ENCODE results near the gene YKT6. TPM values are rescaled to one million over a fixed set of nuclear protein-coding genes. Genes with fewer than 3 reads are reported as not detected.

Gene YKT6
- total RNA-seq, 2 donors from 2014 or later, result 63.5 to 68.4 TPM

- no peaks in the 10 kb centered on the region for H3K27me3 ChIP-seq (replicated peaks; ENCODE audit: insufficient read depth)
- no peaks in the 10 kb centered on the region for H3K36me3 ChIP-seq
- 94% methylated on average over 12 of the region's 12 CpGs for WGBS
- no peaks in the 10 kb centered on the region for H3K9me3 ChIP-seq
- TF ChIP-seq CTCF (IDR thresholded peaks at IDR 0.05), result no peak
- TF ChIP-seq POLR2AphosphoS5 (IDR thresholded peaks at IDR 0.05), result no peak
- TF ChIP-seq POLR2A (IDR thresholded peaks at IDR 0.05), result no peak
- H3K4me1 ChIP-seq (replicated peaks), result no peaks in the 10 kb centered on the region
- H3K4me3 ChIP-seq, result no peak overlapping the region
- intact Hi-C loops (cut with DNase I), result no loop called here
- no peak for DNase-seq (ENCODE audit: low spot score)
- H3K27ac ChIP-seq, result no peak overlapping the region
These were observed 51.1 kb downstream of the YKT6 start for GRCh38 chr7:44251881-44252280.

GRCh38 chr7:44256459-44256858 is 55.7 kb downstream of the YKT6 start:
- no peak for DNase-seq (ENCODE audit: low spot score)
- Histone ChIP-seq H3K4me1 (replicated peaks) (no peaks in the 10 kb centered on the region), H3K27me3 (replicated peaks; ENCODE audit: insufficient read depth) (no peaks in the 10 kb centered on the region), H3K36me3 (no peaks in the 10 kb centered on the region), H3K9me3 (no peaks in the 10 kb centered on the region), H3K4me3 (no peak overlapping the region), H3K27ac (no peak overlapping the region)
- 86% methylated on average over 5 of the region's 5 CpGs for WGBS
- intact Hi-C loops (cut with DNase I), result no loop called here
- TF ChIP-seq CTCF (IDR thresholded peaks at IDR 0.05) (no peak), POLR2AphosphoS5 (IDR thresholded peaks at IDR 0.05) (no peak), POLR2A (IDR thresholded peaks at IDR 0.05) (no peak)

DNA sequence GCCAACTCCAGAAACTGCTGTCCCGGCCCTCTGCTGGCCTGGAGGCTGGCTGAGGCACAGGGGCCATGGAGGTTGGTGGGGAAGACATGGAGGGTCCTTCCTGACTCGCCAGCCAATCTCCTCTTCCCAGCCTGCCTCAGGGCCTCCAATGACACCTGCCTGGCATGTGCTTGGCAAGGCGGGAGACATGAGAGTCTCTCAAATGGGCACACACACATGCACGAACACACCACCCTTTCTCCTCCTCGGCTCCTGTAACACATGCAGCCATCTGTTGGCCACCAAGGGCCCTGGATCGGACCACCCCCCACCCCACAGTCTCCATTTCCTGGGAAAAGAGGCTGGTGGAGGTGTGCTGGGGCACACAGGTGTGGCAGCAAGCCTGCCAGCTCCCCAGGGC is 56.4 kb downstream of the YKT6 start:
- no peaks in the 10 kb centered on the region for H3K36me3 ChIP-seq

GRCh38 chr7:44257618-44258422 is 57.0 kb downstream of the YKT6 start:
- no peaks in the 10 kb centered on the region for H3K27me3 ChIP-seq (replicated peaks; ENCODE audit: insufficient read depth)
- DNase-seq (ENCODE audit: low spot score), result no peak
- WGBS, result 77% methylated on average over 18 of the region's 18 CpGs
- intact Hi-C loops (cut with DNase I), result no loop called here
- H3K36me3 ChIP-seq, result no peaks in the 10 kb centered on the region
- H3K4me3 ChIP-seq, result no peak overlapping the region
- no peak overlapping the region for H3K27ac ChIP-seq
- no peaks in the 10 kb centered on the region for H3K4me1 ChIP-seq (replicated peaks)
- no peaks in the 10 kb centered on the region for H3K9me3 ChIP-seq
- no peak for TF ChIP-seq POLR2A (IDR thresholded peaks at IDR 0.05)
- no peak for TF ChIP-seq CTCF (IDR thresholded peaks at IDR 0.05)
- no peak for TF ChIP-seq POLR2AphosphoS5 (IDR thresholded peaks at IDR 0.05)

More for the DNA sequence above, 56.4 kb downstream of the YKT6 start:
- no peaks in the 10 kb centered on the region for H3K9me3 ChIP-seq
- H3K4me1 ChIP-seq (replicated peaks), result no peaks in the 10 kb centered on the region
- H3K4me3 ChIP-seq, result no peak overlapping the region
- DNase-seq (ENCODE audit: low spot score), result no peak
- no peak for TF ChIP-seq POLR2A (IDR thresholded peaks at IDR 0.05)
- no peak for TF ChIP-seq POLR2AphosphoS5 (IDR thresholded peaks at IDR 0.05)
- TF ChIP-seq CTCF (IDR thresholded peaks at IDR 0.05), result no peak
- H3K27me3 ChIP-seq (replicated peaks; ENCODE audit: insufficient read depth), result no peaks in the 10 kb centered on the region
- no peak overlapping the region for H3K27ac ChIP-seq
- 100% methylated on average over 5 of the region's 6 CpGs for WGBS
- intact Hi-C loops (cut with DNase I), result no loop called here

GRCh38 chr7:44258423-44258760 is 57.6 kb downstream of the YKT6 start:
- 90% methylated on average over 4 of the region's 4 CpGs for WGBS
- intact Hi-C loops (cut with DNase I), result no loop called here
- H3K4me1 ChIP-seq (replicated peaks), result no peaks in the 10 kb centered on the region
- H3K4me3 ChIP-seq, result no peak overlapping the region
- DNase-seq (ENCODE audit: low spot score), result no peak
- H3K27me3 ChIP-seq (replicated peaks; ENCODE audit: insufficient read depth), result no peaks in the 10 kb centered on the region
- no peaks in the 10 kb centered on the region for H3K36me3 ChIP-seq
- no peak overlapping the region for H3K27ac ChIP-seq
- TF ChIP-seq POLR2A (IDR thresholded peaks at IDR 0.05), result no peak
- TF ChIP-seq POLR2AphosphoS5 (IDR thresholded peaks at IDR 0.05), result no peak
- TF ChIP-seq CTCF (IDR thresholded peaks at IDR 0.05), result no peak
- no peaks in the 10 kb centered on the region for H3K9me3 ChIP-seq
